Left renal pelvis (tissue), 4 donors: Measurements from ENCODE around the gene COLEC11. TPM values are rescaled to one million over a fixed set of nuclear protein-coding genes. Genes with fewer than 3 reads are reported as not detected.

Experiments used
- polyA plus RNA-seq, 4 donors: library from polyadenylated mRNA; unstranded; fragments of 120-200 nt; gene quantifications; one replicate each; pipeline ENCODE4 v1.2.1, GENCODE V29; 2013; ENCODE audit not compliant: insufficient read length in 4 of 4

The COLEC11 gene
- polyA plus RNA-seq, 4 donors = 0.72 to 3.1 (median 1.5) TPM

Other genes with a start within 250 kb of the COLEC11 start
- 10 to 100 TPM; 16.8 to 27.5 (median 22.7) TPM for gene EIPR1, start 217.3 kb upstream of the COLEC11 start, polyA plus RNA-seq
- 10 to 100 TPM; 56.7 to 98.6 (median 75.9) TPM for gene TRAPPC12, start 215.4 kb upstream of the COLEC11 start, polyA plus RNA-seq
- 10 to 100 TPM; 66.6 to 73.5 (median 71.4) TPM for gene ADI1, start 75.6 kb upstream of the COLEC11 start, polyA plus RNA-seq
- gene RNASEH1, start 36.8 kb upstream of the COLEC11 start, polyA plus RNA-seq = 10 to 100 TPM; 15.1 to 19.5 (median 17.4) TPM
- 1,000 to 10,000 TPM; 1,247 to 1,818 (median 1,585) TPM for gene RPS7, start 19.9 kb upstream of the COLEC11 start, polyA plus RNA-seq
- under 1 TPM in 1 of 4 donors, not detected in 3; 0.68 TPM for gene ALLC, start 63.1 kb downstream of the COLEC11 start, polyA plus RNA-seq
- 1 to 10 TPM in 2 of 4 donors, under 1 TPM in 2; 0.32 to 2.6 (median 0.99) TPM for gene DCDC2C, start 108.5 kb downstream of the COLEC11 start, polyA plus RNA-seq